A204.1 (cell line): ENCODE measurements around the gene MPZL3.
"Not testable (repeated sequence)": the region's sequence is repeated elsewhere in the genome, so short reads cannot be mapped to it uniquely, and the experiment has no call there.

Experiments used
- FAIRE-seq: peaks from 2 replicates; lab custom pipeline; 2012; peaks lifted over from hg19 to GRCh38; lab: Jason Lieb, UNC

The MPZL3 gene

GRCh38 chr11:118184784-118185579 is 67.2 kb downstream of the MPZL3 start:
- FAIRE-seq = no peak

- not testable (repeated sequence) for FAIRE-seq
Measured at GRCh38 chr11:118183691-118184090, 68.5 kb downstream of the MPZL3 start.

GRCh38 chr11:118180300-118180703 is 71.9 kb downstream of the MPZL3 start:
- FAIRE-seq = no peak

- FAIRE-seq = no peak
Measured at GRCh38 chr11:118176778-118177134, 75.4 kb downstream of the MPZL3 start.
